ENCODE measurements around the gene CHAD.
"Not testable (repeated sequence)": the region's sequence is repeated elsewhere in the genome, so short reads cannot be mapped to it uniquely, and the experiment has no call there.

Gene CHAD

DNA sequence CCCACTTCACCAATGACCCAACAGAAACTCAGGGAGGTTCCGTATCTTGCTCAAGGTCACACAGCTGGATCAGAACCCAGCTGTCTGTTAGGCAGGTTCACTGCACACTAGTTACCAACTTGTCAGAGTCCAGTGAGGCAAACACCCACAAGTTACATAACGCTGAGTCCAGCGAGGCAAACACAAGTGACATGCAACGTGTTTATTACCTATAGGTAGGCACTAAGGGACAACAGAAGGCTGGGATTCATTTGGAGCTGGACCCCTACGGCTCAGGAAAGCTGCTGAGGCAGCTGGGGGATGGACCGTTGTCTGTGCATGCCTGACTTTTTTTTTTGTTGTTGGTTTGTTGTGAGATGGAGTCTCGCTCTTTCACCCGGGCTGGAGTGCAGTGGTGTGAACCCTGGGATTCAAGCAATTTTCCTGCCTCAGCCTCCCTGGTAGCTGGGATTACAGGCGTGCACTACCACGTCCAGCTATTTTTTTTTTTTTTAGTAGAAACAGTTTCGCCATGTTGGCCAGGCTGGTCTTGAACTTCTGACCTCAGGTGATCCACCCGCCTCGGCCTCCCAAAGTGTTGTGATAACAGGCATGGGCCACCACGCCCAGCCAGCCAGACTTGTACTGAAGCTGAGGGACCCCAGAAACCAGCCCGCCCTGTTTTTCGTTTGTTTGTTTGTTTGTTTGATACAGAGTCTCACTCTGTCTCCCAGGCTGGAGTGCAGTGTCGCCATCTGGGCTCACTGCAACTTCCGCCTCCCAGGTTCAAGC, 8.1 kb upstream of the CHAD start:
- no peak overlapping the region for H3K27ac ChIP-seq
- no peak overlapping the region for H3K4me3 ChIP-seq

DNA sequence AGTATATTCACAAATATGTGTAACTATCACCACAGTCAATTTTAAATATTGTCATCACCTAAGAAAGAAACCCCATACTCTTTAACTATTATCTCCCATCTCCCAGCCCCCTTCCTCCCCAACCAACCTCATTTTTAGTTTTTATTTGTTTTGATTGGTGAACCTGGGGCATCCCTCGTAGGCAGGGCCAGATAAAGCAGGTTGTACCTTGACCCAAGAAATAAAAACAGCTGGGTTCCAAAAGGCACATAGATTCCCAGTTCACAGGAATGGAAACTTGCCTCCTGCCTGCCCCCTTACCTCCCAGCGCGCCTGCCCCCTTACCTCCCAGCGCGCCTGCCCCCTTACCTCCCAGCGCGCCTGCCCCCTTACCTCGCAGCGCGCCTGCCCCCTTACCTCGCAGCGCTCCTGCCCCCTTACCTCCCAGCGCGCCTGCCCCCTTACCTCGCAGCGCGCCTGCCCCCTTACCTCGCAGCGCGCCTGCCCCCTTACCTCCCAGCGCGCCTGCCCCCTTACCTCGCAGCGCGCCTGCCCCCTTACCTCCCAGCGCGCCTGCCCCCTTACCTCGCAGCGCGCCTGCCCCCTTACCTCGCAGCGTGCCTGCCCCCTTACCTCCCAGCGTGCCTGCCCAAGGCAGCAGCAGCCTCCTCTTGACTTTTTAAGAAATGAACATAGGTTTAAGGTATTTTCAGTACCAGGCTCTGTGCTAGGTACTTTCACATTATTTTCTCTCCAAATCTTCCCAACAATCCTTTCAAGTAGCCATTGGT, 7.3 kb upstream of the CHAD start:
- not testable (repeated sequence) for H3K27ac ChIP-seq, H3K4me3 ChIP-seq

DNA sequence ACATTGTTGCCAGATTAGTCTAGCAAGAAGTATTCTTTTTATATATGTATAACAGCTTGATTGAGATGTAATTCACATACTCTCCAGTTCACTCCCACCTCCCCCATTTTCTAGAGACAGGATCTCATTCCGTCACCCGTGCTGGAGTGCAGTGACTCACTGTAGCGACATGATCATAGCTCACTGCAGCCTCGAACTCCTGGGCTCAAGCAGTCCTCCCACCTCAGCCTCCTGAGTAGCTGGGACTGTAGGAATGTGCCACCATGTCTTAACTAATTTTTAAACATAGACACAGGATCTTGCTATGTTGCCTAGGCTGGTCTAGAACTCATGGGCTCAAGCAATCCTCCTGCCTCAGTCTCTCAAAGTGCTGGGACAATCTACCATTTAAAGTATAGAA, 6.7 kb upstream of the CHAD start:
- Histone ChIP-seq H3K4me3 (no peak overlapping the region), H3K27ac (no peak overlapping the region)

DNA sequence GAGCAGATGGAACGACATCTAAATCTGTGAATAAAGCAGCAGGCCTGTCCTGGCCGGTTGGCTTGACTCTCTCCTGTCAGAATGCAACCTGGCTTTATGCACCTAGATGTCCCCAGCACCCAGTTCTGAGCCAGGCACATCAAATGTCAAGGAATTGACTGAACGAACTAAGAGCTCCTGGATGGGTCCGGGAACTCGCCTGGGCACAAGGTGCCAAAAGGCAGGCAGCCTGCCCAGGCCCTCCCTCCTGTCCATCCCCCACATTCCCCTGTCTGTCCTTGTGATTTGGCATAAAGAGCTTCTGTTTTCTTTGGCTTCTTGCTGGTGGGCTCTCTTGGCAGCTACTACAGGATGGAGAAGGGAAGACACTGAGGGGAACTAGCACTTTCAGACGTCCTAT, 5.8 kb upstream of the CHAD start:
- no peak overlapping the region for H3K27ac ChIP-seq
- no peak overlapping the region for H3K4me3 ChIP-seq

DNA sequence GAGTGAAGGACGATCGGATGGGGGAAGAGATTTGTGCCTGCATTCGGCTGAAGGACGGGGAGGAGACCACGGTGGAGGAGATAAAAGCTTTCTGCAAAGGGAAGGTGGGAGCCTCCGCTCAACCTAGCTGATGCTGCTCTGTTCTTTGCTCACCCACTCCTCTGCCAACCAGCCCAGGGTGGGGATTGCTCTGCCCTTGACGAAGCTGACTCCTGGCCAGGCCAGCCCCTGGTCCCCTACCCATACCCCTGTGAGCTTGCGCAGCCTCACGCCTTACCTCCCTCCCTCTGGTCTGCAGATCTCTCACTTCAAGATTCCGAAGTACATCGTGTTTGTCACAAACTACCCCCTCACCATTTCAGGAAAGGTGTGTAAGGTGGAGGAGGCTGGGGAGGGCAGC, 5.2 kb upstream of the CHAD start:
- Histone ChIP-seq H3K4me3 (no peak overlapping the region), H3K27ac (no peak overlapping the region)

DNA sequence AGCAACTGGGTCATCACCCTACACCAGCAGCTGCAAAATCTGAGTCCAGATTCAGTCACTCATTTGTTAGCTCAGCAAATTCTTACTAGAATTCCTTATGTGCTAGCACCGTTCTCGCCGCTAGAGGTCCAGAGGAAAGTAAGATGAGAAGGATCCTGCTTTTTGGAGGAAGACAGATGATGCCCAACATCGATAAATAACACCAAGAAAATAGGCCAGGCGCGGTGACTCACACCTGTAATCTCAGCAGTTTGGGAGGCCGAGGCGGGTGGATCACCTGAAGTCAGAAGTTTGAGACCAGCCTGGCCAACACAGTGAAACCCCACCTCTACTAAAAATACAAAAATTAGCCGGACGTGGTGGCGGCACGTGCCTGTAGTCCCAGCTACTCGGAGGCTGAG, 4.1 kb upstream of the CHAD start:
- H3K27ac ChIP-seq, H3K4me3 ChIP-seq: not testable (repeated sequence)

DNA sequence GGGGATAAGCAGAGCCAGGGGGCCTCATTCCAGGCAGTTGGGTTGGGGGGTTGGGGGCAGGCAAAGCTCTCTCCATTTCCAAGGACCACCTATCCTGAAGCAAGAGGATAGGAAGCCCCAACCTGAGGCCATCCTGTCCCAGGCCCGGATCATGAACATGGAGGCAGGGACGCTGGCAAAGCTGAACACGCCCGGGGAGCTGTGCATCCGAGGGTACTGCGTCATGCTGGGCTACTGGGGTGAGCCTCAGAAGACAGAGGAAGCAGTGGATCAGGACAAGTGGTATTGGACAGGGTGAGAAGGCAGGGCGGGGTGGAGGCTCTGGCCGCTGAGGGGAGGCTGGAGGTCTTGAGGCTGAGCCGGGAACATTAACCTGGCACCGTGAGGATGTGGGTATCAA, 3.6 kb upstream of the CHAD start:
- Histone ChIP-seq H3K4me3 (no peak overlapping the region), H3K27ac (no peak overlapping the region)

DNA sequence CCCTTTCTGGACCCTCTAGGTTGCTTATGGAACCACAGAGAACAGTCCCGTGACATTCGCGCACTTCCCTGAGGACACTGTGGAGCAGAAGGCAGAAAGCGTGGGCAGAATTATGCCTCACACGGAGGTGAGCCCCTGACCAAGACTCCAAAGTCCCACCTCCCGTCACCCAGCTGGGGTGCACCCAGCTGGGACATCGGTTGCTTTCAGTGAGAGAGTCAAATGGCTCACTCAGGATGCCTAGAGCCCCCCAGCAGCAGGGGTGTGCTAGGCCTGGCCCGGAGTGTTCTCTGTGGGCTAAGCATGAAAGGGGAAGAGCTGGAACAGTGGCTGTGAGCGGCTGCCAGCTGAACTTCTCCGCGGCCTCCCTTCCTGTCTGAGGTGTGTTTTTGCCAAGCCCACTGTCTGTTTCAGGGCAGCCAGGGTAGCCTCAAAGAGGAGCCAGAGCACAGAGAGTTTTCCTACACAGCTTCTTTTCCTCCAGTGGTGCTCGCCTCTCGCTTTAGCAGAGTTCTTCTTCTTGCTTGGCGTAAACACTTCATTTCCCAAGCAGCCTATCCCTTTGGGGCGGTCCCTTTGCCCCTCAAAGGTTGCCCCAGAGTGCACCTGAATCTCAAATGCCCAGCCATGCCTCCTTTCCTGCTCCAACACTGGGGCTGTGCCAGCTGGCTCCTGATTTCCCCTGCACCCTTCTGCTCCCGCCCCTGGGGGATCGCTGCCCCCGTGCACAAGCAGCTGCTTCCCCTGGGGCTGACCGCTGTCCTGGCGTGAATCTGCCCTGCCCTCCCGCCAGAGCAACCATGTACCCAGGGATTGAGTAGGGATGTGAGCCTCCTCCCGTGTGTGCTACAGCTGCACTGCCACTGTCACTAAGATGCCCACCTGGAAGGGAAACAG, 2.6 kb upstream of the CHAD start:
- H3K27ac ChIP-seq = peak overlapping the region in 2 of 21 experiments; percentile 23 to 51
- H3K4me3 ChIP-seq = no peak overlapping the region

DNA sequence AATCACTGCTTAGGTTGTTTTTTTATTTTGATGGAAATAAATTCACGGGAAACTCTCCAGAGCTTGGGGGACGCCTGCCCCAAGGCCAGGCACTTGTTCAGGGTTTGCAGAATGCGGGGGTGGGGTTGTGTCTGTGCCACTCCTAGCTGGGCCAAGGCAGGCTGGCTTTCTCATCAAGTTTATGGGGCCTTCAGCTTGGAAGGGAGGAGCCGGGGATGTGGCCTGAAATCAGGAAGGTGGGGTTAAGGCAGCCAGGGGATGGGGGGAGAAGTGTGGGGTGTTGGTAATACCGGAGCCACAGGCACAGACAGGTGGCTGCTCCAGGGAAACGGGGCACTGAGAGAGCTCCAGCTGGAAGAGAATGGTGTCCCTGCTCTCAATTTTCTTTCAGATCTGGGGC, 1.7 kb upstream of the CHAD start:
- H3K27ac ChIP-seq = no peak overlapping the region

DNA sequence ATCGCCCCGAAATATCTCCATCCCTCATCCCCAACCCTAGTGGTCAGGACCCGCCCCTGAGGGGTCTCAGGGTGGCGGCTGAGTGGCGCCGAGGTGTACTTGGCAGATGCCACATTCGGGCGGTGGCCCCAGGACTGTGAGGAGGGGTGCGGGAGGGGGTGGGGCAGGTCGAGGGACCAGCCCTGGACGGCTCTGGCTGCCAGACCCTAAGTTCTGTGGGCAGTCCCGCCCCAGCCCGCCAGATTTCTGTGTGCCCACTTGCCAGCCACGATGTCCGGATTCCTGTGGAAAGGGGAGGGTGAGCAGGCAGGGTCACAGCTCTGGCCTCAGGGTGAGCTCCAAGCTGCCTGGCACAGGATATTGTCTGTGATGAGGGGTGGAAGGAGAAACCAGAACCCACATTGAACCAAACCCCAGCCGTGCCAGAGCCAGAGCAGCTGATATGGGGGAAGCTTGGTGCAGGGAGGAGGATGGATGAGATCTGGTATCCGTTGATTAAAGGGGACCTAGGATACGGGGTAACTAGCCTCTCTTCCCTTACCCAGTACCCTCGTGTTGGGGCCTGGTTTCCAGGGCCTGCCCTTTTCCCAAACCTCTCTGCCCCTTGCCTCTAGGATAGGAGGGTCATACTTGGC, 1.1 kb upstream of the CHAD start:
- no peak overlapping the region for H3K4me3 ChIP-seq
- H3K27ac ChIP-seq = no peak overlapping the region

More for the DNA sequence above, 1.7 kb upstream of the CHAD start:
- H3K4me3 ChIP-seq = no peak overlapping the region

DNA sequence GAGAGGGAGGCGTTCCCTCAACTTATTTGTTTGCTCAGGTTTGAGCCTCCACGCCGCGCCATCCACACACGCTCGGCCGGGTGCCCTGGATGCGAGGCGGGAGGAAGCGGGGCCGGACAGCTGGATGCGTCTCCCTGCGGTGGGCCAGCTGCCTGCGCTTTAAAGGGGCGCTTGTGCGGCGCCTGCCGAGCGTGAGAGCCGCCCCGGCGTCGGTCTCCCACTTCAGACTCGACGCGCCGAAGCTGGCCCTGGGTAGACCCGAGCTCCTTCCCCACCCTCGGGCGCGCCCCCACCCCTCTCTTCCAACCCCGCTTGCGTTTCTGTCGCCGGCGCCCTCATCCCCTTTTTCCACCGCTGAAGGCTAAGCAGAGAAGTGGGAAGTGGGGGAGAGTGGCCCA, 527 bp upstream of the CHAD start:
- peak overlapping the region in 1 of 21 experiments; percentile 46 for H3K27ac ChIP-seq
- H3K4me3 ChIP-seq = peak overlapping the region in 5 of 7 experiments; percentile 5 to 29 (median 9)

DNA sequence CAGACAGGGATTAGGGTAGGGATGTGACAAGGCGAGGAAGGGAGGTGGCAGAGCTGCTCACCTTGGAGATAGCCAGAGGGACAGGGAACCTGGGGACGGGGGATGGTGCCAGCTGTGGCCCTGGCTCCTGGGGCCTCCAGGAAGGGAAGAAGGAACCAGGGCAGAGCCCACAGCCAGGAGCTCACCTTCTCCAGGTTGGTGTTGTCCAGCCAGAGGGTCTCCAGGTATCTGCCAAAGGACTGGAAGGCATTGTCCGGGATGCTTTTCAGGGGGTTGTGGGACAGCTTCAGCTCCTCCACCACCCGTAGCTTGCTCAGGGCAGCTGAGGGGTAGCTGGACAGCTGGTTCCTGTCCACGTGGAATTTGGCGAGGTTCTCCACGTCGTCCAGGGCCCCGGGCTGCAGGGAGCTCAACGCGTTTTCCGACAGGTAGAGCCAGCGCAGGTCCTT, 801 bp downstream of the CHAD start:
- Histone ChIP-seq H3K27ac (no peak overlapping the region), H3K4me3 (no peak overlapping the region)

DNA sequence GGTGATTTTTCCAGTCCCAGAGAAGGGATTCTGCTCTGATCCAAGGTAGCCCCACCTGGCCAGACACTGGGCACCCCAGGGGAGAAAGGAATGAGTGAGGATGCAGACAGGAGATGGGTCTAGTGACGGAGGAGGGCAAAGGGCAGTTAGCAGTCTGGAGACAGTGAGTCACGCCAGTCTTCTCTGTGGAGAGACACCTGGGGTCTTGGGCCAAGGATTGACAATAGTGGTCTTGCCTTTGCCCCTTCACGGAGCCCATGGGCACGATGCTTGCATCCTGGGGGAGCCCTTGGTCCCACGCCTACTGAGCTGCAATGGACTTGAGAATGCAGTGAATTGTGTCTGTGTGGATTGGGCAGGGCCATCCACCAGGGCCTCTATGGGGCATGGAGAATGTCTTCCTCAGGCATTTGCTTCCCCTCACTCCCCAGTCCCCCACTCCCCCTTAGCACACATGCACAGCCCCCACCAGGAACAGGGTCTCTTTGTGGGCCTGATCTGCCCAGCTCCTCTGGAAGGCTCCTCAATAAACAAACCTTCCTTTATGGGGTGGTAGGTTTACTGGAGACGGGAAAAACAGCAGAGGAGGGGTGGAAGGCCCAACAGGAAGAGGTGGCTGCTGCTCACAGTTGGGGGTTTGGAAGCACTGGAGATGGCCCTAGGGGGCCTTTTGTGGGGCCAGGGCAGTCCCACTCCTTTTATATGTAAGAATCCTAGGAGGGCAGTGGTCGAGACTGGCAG, 1.4 kb downstream of the CHAD start:
- Histone ChIP-seq H3K4me3 (no peak overlapping the region), H3K27ac (peak overlapping the region in 1 of 21 experiments; percentile 24)

DNA sequence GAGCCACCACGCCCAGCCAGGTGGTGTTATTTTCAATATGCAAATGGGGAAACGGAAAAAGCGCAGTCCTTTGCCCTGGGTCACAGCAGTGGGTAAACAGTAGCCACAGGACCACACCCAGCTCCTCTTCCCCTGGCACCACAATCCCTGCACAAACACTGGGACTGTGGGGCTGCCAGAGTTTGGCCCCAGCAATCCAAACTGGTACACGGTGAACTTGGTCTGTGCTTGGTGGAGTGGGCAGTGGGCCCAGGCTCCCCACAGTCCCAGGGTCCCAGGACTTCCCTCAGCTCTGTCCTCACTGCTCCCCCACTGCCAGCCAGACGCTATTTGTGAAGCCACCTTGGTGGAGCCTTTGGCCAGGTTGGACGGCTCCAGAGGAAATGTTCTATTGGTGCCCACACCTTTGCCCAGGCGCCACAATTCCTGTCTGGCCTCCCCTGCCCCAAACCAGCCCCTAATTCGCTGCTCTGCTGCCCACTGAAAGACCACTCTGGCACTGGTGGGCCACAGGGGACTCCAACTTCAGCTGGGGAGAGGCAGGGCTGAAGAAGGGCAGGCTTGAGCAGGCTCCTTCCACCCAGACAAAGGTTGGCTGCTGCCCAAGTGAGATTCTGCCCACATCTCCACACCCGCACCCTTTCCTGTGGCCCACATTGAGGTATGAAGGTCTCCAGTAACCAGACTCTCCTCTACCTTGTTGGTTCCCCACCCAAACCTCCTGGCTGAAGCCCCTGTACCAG, 2.1 kb downstream of the CHAD start:
- Histone ChIP-seq H3K27ac (peak overlapping the region in 1 of 21 experiments; percentile 24), H3K4me3 (no peak overlapping the region)

DNA sequence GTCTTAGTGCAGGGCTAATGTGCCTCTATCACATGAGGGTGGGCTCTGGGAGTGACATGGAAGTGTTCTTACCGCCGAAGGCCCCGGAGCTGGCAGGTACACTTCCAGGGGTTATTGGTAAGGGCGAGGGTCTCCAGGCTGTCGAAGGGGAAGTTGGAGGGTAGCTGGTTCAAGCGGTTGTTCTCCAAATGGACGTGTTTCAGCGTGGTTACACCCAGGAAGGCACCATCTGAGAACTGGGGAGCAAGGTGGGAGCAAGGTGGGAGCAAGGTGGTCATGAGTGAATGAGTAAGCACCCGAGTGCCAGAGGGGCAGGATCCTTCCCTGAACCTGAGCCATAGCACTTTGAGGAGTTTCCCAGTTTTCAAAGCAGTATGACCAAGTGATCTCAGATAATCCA, 3.0 kb downstream of the CHAD start:
- Histone ChIP-seq H3K27ac (no peak overlapping the region), H3K4me3 (no peak overlapping the region)

DNA sequence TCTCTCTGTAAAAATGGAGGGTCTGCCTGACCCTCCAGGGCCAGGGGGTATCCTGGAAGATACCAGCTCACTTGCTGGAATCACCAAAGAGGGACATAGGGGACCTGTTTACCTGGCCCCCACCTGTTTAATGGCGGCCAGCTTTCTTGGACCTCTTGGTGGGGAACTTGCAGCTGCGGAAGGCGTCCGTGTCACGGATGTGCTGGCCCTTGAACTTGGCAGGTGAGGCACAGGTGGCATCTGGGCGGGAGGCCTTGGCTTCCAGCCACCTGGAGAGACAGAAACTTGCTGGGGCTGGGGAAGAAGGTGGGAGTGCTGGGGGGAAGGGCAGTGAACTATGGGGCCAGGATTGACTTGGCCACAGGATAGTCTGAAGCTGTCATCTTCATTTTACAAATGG, 3.5 kb downstream of the CHAD start:
- Histone ChIP-seq H3K4me3 (no peak overlapping the region), H3K27ac (no peak overlapping the region)

DNA sequence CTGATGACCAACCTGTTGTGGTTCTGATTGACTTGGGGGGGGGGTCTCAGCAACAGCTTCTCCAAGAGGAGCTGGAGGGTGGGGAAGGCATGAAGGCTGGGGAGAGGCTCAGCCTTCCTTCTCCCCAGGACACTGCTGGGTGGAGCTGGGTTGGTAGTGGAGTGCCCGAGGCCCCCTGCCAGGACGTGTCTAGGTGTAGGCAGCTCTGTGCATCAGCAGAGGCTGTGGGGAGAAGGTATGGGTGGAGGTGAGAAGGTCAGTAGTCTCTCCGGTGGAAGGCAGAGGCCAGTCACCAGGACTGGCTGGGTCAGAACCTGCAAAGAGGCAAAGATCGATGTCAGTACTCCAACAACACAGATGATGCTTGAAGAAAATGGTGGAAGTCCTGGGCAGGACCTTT, 3.9 kb downstream of the CHAD start:
- Histone ChIP-seq H3K4me3 (no peak overlapping the region), H3K27ac (no peak overlapping the region)

DNA sequence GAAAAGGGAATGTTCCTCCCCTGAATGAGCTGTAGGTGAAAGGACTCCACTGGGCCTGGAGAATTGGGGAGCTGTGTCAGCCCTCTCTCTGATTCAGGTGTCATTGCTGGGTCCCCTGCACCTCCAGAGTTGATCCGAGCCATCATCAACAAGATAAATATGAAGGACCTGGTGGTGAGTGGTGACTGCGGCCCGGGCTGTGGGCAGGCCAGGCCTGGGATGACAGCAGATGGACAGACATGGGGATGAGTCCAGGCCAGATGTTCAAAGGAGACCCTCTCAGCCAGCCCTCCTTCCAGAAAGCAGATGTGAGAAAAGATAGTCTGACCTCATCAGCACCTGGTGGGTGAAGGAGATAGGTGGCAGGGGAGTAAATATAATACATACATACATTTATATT, 4.6 kb downstream of the CHAD start:
- no peak overlapping the region for H3K27ac ChIP-seq

More for the DNA sequence above, 4.6 kb downstream of the CHAD start:
- no peak overlapping the region for H3K4me3 ChIP-seq

Measured in skin epidermis (tissue), 12 donors.